WTC11 (cell line): ENCODE data around the gene CDC6. TPM values are rescaled to one million over a fixed set of nuclear protein-coding genes. Genes with fewer than 3 reads are reported as not detected.

Experiments
- FOXP1 ChIP-seq: sonication (generic); formaldehyde crosslinking; IDR thresholded peaks from 2 replicates; pipeline ENCODE4 v1.8.0; 2022; ENCODE audit warnings: missing genetic modification reagents, mild to moderate bottlenecking, moderate library complexity, borderline replicate concordance
- KAT7 ChIP-seq: sonication (generic); formaldehyde crosslinking; IDR thresholded peaks from 2 replicates; pipeline ENCODE4 v1.8.1; 2023; ENCODE audit warnings: missing genetic modification reagents, mild to moderate bottlenecking, borderline replicate concordance
- NFE2L1 ChIP-seq: sonication (generic); formaldehyde crosslinking; IDR thresholded peaks from 2 replicates; pipeline ENCODE4 v1.8.1; 2023; ENCODE audit warnings: missing genetic modification reagents
- NFYB ChIP-seq: sonication (generic); formaldehyde crosslinking; conservative IDR thresholded peaks from 2 replicates; pipeline ENCODE4 v1.8.0; 2022; ENCODE audit warnings: low read depth, missing genetic modification reagents
- NR1H2 ChIP-seq: sonication (generic); formaldehyde crosslinking; IDR thresholded peaks from 2 replicates; pipeline ENCODE4 v1.9.0; 2021; ENCODE audit warnings: mild to moderate bottlenecking, moderate library complexity, missing genetic modification reagents
- NR2C2 ChIP-seq: sonication (generic); formaldehyde crosslinking; IDR thresholded peaks from 2 replicates; pipeline ENCODE4 v1.8.0; 2022; ENCODE audit warnings: mild to moderate bottlenecking, missing genetic modification reagents
- RORB ChIP-seq: fragments of 250-450 bp; sonication (Bioruptor Pico); IDR thresholded peaks from 2 replicates; pipeline ENCODE4 v1.9.0; 2021; ENCODE audit warnings: mild to moderate bottlenecking
- SP1 ChIP-seq: sonication (generic); formaldehyde crosslinking; conservative IDR thresholded peaks from 2 replicates; pipeline ENCODE4 v1.8.1; 2022; ENCODE audit warnings: missing genetic modification reagents
- TEAD1 ChIP-seq: sonication (generic); formaldehyde crosslinking; IDR thresholded peaks from 2 replicates; pipeline ENCODE4 v1.8.0; 2022; ENCODE audit warnings: mild to moderate bottlenecking, missing genetic modification reagents
- ZNF423 ChIP-seq: fragments of 250-450 bp; sonication (Bioruptor Pico); IDR thresholded peaks from 2 replicates; pipeline ENCODE4 v2.1.2; 2022; ENCODE audit warnings: mild to moderate bottlenecking, moderate library complexity
- total RNA-seq: library from RNA; stranded (reverse); gene quantifications from 3 replicates; pipeline ENCODE4 v1.2.3, GENCODE V29; 2021
- TF ChIP-seq, protein P1 (sequence below): sonication (generic); formaldehyde crosslinking; IDR thresholded peaks from 2 replicates; pipeline ENCODE4 v1.8.1; 2022; ENCODE audit warnings: low read depth, missing genetic modification reagents, borderline replicate concordance
- TF ChIP-seq, protein P2 (sequence below): sonication (generic); formaldehyde crosslinking; IDR thresholded peaks from 2 replicates; pipeline ENCODE4 v1.8.0; 2022; ENCODE audit warnings: mild to moderate bottlenecking, missing genetic modification reagents
- TF ChIP-seq, protein P3 (sequence below): sonication (generic); formaldehyde crosslinking; conservative IDR thresholded peaks from 2 replicates; pipeline ENCODE4 v1.8.1; 2022; ENCODE audit warnings: mild to moderate bottlenecking, missing genetic modification reagents
- TF ChIP-seq, protein P4 (sequence below): sonication (generic); formaldehyde crosslinking; IDR thresholded peaks from 2 replicates; pipeline ENCODE4 v1.8.1; 2023; ENCODE audit warnings: mild to moderate bottlenecking, moderate library complexity, missing genetic modification reagents
- TF ChIP-seq, protein P5 (sequence below): sonication (generic); formaldehyde crosslinking; IDR thresholded peaks from 2 replicates; pipeline ENCODE4 v1.8.0; 2022; ENCODE audit warnings: mild to moderate bottlenecking, missing genetic modification reagents
- TF ChIP-seq, protein P6 (sequence below): fragments of 250-450 bp; sonication (Bioruptor Pico); conservative IDR thresholded peaks from 2 replicates; pipeline ENCODE4 v1.9.0; 2021; ENCODE audit warnings: mild to moderate bottlenecking
- TF ChIP-seq, protein P7 (sequence below): sonication (generic); formaldehyde crosslinking; IDR thresholded peaks from 2 replicates; pipeline ENCODE4 v1.8.1; 2022; ENCODE audit warnings: mild to moderate bottlenecking, moderate library complexity, missing genetic modification reagents
- TF ChIP-seq, protein P8 (sequence below): fragments of 250-450 bp; sonication (Bioruptor Pico); IDR thresholded peaks from 2 replicates; pipeline ENCODE4 v1.8.0; 2021; ENCODE audit warnings: mild to moderate bottlenecking
- TF ChIP-seq, protein P9 (sequence below): sonication (generic); formaldehyde crosslinking; IDR thresholded peaks from 2 replicates; pipeline ENCODE4 v1.8.0; 2023; ENCODE audit warnings: missing genetic modification reagents, mild to moderate bottlenecking, borderline replicate concordance
- TF ChIP-seq, protein P10 (sequence below): fragments of 200-600 bp; IDR thresholded peaks from 2 replicates; pipeline ENCODE4 v1.8.0; 2022; ENCODE audit warnings: antibody characterized with exemption
- TF ChIP-seq, protein P11 (sequence below): sonication (generic); formaldehyde crosslinking; IDR thresholded peaks from 2 replicates; pipeline ENCODE4 v1.8.0; 2022; ENCODE audit warnings: mild to moderate bottlenecking, missing genetic modification reagents

Gene CDC6
- total RNA-seq, 1 experiment from 2014 or later = 125 TPM

DNA sequence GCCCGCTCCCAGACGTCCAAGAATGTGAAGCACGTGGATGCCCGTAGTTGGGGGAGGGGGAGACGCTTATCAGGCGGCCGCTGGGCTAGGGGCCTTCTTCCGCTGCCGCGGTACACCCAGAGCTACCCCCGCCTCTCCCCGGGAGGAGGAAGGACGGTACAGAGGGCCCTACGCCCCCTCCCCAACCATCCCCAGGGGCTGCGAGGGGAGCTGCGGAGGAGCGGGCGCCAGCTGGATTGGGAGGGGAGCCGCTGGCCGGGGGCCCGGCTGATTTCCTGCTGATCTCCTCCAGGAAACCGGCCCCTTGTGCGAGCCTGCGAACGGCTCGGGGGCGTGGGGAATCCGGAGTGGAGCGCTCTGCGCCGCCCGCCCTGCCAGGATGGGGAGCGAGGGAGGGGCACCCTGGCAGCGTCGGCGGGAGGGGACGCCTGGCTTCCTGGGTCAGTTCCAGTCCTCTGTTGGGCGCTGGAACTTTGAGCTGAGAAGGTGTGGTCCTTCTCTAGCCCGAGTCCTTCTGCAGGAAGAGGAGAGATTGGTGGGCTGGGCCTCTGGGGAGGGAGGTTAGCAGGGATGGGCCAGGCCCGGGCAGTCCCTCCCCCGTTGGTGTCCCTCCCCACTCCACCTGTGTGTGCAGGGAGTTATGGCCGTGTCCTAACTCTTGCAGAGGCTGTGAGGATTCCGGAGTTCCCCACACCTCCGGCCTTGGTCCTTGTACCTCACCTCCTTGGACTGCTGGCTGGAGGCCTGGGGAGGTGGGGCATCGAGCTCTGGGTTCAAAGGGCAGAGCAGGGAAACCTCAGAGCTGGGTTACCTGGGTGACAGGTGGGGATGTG is 57.7 kb downstream of the CDC6 start (continued):
- TF ChIP-seq, protein P1, sequence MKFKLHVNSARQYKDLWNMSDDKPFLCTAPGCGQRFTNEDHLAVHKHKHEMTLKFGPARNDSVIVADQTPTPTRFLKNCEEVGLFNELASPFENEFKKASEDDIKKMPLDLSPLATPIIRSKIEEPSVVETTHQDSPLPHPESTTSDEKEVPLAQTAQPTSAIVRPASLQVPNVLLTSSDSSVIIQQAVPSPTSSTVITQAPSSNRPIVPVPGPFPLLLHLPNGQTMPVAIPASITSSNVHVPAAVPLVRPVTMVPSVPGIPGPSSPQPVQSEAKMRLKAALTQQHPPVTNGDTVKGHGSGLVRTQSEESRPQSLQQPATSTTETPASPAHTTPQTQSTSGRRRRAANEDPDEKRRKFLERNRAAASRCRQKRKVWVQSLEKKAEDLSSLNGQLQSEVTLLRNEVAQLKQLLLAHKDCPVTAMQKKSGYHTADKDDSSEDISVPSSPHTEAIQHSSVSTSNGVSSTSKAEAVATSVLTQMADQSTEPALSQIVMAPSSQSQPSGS (CRISPR knock-in tag) = no peak
- no peak for TF ChIP-seq NFYB (CRISPR knock-in tag)
- TF ChIP-seq, protein P2, sequence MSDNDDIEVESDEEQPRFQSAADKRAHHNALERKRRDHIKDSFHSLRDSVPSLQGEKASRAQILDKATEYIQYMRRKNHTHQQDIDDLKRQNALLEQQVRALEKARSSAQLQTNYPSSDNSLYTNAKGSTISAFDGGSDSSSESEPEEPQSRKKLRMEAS = peak; percentile 94
- no peak for TF ChIP-seq NFE2L1
- TF ChIP-seq KAT7 (CRISPR knock-in tag) = 0 out of 2 replicates have a peak, but pooled peaks have one; percentile 41
- TF ChIP-seq, protein P3, sequence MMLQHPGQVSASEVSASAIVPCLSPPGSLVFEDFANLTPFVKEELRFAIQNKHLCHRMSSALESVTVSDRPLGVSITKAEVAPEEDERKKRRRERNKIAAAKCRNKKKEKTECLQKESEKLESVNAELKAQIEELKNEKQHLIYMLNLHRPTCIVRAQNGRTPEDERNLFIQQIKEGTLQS (CRISPR knock-in tag) = no peak
- TF ChIP-seq SP1 (CRISPR knock-in tag) = no peak
- no peak for TF ChIP-seq NR2C2 (CRISPR knock-in tag)
- TF ChIP-seq TEAD1 (CRISPR knock-in tag) = peak; percentile 85
- TF ChIP-seq, protein P4, sequence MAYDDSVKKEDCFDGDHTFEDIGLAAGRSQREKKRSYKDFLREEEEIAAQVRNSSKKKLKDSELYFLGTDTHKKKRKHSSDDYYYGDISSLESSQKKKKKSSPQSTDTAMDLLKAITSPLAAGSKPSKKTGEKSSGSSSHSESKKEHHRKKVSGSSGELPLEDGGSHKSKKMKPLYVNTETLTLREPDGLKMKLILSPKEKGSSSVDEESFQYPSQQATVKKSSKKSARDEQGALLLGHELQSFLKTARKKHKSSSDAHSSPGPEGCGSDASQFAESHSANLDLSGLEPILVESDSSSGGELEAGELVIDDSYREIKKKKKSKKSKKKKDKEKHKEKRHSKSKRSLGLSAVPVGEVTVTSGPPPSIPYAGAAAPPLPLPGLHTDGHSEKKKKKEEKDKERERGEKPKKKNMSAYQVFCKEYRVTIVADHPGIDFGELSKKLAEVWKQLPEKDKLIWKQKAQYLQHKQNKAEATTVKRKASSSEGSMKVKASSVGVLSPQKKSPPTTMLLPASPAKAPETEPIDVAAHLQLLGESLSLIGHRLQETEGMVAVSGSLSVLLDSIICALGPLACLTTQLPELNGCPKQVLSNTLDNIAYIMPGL (CRISPR knock-in tag) = no peak
- TF ChIP-seq, protein P5, sequence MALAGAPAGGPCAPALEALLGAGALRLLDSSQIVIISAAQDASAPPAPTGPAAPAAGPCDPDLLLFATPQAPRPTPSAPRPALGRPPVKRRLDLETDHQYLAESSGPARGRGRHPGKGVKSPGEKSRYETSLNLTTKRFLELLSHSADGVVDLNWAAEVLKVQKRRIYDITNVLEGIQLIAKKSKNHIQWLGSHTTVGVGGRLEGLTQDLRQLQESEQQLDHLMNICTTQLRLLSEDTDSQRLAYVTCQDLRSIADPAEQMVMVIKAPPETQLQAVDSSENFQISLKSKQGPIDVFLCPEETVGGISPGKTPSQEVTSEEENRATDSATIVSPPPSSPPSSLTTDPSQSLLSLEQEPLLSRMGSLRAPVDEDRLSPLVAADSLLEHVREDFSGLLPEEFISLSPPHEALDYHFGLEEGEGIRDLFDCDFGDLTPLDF (CRISPR knock-in tag) = no peak
- 0 out of 2 replicates have a peak, but pooled peaks have one; percentile 53 for TF ChIP-seq FOXP1 (CRISPR knock-in tag)
- TF ChIP-seq, protein P6, sequence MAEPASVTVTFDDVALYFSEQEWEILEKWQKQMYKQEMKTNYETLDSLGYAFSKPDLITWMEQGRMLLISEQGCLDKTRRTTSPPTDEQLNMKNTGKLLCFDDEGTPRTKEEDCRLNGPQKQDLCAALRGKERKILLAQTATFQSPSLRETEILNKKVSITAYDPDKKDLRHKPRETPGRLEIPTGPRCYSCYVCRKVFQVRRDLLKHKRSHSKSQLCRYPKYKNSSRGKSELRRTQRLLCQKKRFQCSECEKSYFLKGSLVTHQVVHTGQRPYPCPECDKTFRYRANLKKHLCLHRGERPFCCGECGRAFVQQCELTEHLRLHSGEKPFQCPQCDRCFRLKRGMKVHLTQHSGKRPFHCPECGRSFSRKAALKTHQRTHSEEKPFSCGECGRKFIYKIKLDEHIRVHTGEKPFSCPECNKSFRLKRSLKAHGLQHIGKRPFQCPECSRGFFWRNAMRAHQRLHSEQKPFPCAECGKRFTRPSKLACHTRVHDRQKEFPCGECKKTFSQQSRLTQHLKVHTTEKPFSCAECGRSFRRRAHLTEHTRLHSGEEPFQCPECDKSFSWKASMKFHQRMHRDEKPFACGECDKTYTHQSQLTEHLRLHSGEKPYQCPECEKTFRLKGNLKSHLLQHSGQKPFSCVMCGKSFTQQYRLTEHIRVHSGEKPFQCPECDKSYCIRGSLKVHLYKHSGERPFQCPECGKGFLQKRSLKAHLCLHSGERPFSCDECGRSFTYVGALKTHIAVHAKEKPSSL = no peak
- TF ChIP-seq, protein P7, sequence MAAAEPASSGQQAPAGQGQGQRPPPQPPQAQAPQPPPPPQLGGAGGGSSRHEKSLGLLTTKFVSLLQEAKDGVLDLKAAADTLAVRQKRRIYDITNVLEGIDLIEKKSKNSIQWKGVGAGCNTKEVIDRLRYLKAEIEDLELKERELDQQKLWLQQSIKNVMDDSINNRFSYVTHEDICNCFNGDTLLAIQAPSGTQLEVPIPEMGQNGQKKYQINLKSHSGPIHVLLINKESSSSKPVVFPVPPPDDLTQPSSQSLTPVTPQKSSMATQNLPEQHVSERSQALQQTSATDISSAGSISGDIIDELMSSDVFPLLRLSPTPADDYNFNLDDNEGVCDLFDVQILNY = peak; percentile 39; the same call in 1 of the 2 replicates
- TF ChIP-seq, protein P8, sequence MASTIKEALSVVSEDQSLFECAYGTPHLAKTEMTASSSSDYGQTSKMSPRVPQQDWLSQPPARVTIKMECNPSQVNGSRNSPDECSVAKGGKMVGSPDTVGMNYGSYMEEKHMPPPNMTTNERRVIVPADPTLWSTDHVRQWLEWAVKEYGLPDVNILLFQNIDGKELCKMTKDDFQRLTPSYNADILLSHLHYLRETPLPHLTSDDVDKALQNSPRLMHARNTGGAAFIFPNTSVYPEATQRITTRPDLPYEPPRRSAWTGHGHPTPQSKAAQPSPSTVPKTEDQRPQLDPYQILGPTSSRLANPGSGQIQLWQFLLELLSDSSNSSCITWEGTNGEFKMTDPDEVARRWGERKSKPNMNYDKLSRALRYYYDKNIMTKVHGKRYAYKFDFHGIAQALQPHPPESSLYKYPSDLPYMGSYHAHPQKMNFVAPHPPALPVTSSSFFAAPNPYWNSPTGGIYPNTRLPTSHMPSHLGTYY (CRISPR knock-in tag) = no peak
- TF ChIP-seq, protein P9, sequence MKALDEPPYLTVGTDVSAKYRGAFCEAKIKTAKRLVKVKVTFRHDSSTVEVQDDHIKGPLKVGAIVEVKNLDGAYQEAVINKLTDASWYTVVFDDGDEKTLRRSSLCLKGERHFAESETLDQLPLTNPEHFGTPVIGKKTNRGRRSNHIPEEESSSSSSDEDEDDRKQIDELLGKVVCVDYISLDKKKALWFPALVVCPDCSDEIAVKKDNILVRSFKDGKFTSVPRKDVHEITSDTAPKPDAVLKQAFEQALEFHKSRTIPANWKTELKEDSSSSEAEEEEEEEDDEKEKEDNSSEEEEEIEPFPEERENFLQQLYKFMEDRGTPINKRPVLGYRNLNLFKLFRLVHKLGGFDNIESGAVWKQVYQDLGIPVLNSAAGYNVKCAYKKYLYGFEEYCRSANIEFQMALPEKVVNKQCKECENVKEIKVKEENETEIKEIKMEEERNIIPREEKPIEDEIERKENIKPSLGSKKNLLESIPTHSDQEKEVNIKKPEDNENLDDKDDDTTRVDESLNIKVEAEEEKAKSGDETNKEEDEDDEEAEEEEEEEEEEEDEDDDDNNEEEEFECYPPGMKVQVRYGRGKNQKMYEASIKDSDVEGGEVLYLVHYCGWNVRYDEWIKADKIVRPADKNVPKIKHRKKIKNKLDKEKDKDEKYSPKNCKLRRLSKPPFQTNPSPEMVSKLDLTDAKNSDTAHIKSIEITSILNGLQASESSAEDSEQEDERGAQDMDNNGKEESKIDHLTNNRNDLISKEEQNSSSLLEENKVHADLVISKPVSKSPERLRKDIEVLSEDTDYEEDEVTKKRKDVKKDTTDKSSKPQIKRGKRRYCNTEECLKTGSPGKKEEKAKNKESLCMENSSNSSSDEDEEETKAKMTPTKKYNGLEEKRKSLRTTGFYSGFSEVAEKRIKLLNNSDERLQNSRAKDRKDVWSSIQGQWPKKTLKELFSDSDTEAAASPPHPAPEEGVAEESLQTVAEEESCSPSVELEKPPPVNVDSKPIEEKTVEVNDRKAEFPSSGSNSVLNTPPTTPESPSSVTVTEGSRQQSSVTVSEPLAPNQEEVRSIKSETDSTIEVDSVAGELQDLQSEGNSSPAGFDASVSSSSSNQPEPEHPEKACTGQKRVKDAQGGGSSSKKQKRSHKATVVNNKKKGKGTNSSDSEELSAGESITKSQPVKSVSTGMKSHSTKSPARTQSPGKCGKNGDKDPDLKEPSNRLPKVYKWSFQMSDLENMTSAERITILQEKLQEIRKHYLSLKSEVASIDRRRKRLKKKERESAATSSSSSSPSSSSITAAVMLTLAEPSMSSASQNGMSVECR (CRISPR knock-in tag) = peak; percentile 49; the same call in 1 of the 2 replicates
- no peak for TF ChIP-seq ZNF423 (CRISPR knock-in tag)
- TF ChIP-seq, protein P10, sequence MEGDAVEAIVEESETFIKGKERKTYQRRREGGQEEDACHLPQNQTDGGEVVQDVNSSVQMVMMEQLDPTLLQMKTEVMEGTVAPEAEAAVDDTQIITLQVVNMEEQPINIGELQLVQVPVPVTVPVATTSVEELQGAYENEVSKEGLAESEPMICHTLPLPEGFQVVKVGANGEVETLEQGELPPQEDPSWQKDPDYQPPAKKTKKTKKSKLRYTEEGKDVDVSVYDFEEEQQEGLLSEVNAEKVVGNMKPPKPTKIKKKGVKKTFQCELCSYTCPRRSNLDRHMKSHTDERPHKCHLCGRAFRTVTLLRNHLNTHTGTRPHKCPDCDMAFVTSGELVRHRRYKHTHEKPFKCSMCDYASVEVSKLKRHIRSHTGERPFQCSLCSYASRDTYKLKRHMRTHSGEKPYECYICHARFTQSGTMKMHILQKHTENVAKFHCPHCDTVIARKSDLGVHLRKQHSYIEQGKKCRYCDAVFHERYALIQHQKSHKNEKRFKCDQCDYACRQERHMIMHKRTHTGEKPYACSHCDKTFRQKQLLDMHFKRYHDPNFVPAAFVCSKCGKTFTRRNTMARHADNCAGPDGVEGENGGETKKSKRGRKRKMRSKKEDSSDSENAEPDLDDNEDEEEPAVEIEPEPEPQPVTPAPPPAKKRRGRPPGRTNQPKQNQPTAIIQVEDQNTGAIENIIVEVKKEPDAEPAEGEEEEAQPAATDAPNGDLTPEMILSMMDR = no peak
- TF ChIP-seq, protein P11, sequence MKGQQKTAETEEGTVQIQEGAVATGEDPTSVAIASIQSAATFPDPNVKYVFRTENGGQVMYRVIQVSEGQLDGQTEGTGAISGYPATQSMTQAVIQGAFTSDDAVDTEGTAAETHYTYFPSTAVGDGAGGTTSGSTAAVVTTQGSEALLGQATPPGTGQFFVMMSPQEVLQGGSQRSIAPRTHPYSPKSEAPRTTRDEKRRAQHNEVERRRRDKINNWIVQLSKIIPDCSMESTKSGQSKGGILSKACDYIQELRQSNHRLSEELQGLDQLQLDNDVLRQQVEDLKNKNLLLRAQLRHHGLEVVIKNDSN (CRISPR knock-in tag) = peak; percentile 39; the same call in 1 of the 2 replicates
- no peak for TF ChIP-seq RORB (CRISPR knock-in tag)
- no peak for TF ChIP-seq NR1H2
